Fibroblast of lung (primary cell): ENCODE measurements around the gene NMT1.

Source experiments
- EZH2 ChIP-seq: IDR thresholded peaks from 2 replicates; pipeline ENCODE4 v1.5.1; 2012; ENCODE audit warnings: low read length, control low read depth, mild to moderate bottlenecking; ENCODE audit errors: missing control alignments
- TF ChIP-seq, protein P1 (sequence below), 2 donors: IDR thresholded peaks in 1 of 2; conservative IDR thresholded peaks in 1 of 2; 1 replicate in 1 of 2; 2 replicates in 1 of 2; pipeline ENCODE4 v1.5.1; 2011 to 2012; ENCODE audit warnings: low read length in 2 of 2, control low read depth in 1 of 2, inconsistent platforms in 1 of 2, low read depth in 1 of 2, mild to moderate bottlenecking in 1 of 2

DNA sequence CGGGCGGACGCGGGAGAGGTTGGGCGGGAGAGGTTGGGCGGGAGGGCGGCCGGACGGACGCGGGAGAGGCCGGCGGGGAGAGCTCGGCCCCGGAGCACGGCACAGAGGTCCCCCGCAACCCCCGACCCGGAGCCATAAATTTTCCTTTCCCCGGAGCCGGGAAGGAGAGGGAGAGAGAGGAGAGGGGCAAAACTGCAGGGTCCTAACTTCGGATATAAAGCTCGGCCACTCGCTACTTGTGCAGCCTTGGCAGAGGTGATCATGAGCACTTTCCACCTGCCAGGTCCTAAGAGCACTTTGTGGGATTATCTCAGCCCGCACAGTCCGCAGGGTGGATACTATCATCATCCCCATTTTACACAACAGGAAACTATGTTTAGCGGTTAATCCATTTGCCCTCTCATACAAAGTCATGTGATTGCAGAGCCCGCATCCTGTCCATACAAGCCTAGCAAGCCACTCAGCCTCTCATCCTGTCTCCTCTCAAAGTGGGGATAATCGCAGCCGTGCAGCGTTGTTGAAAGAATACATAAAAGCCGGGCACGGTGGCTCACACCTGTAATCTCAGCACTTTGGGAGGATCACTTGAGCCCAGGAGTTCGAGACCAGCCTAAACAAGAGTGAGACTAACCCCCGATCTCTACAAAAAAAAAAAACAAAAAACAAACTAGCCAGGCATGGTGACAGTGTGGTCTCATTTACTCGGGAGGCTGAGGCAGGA lies 8.9 kb upstream of the NMT1 start:
- no peak for TF ChIP-seq EZH2
- TF ChIP-seq, protein P1, sequence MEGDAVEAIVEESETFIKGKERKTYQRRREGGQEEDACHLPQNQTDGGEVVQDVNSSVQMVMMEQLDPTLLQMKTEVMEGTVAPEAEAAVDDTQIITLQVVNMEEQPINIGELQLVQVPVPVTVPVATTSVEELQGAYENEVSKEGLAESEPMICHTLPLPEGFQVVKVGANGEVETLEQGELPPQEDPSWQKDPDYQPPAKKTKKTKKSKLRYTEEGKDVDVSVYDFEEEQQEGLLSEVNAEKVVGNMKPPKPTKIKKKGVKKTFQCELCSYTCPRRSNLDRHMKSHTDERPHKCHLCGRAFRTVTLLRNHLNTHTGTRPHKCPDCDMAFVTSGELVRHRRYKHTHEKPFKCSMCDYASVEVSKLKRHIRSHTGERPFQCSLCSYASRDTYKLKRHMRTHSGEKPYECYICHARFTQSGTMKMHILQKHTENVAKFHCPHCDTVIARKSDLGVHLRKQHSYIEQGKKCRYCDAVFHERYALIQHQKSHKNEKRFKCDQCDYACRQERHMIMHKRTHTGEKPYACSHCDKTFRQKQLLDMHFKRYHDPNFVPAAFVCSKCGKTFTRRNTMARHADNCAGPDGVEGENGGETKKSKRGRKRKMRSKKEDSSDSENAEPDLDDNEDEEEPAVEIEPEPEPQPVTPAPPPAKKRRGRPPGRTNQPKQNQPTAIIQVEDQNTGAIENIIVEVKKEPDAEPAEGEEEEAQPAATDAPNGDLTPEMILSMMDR (conservative IDR thresholded peaks at IDR 0.05 in 1 of 2, IDR thresholded peaks at IDR 0.05 in 1 of 2; ENCODE audit: low read depth in 1 of 2, low read length in 2 of 2), result no peak
